Ishikawa (cell line): ENCODE data around the gene AKAP6.

Source experiments
- RAD21 ChIP-seq: IDR thresholded peaks from 2 replicates; pipeline ENCODE4 v1.6.1; 2012; ENCODE audit warnings: low read depth
- YY1 ChIP-seq: IDR thresholded peaks from 2 replicates; pipeline ENCODE4 v1.6.1; 2012; ENCODE audit warnings: low read depth

- TF ChIP-seq YY1 (no peak), RAD21 (no peak)
These were observed 245.2 kb downstream of the AKAP6 start for GRCh38 chr14:32574269-32574668.
